Measurements from ENCODE around the gene UROC1. TPM values are rescaled to one million over a fixed set of nuclear protein-coding genes. Genes with fewer than 3 reads are reported as not detected.

Gene UROC1
- total and polyA plus RNA-seq, 2 of the 4 experiments (the other 2 are of a cell fraction), result not detected

DNA sequence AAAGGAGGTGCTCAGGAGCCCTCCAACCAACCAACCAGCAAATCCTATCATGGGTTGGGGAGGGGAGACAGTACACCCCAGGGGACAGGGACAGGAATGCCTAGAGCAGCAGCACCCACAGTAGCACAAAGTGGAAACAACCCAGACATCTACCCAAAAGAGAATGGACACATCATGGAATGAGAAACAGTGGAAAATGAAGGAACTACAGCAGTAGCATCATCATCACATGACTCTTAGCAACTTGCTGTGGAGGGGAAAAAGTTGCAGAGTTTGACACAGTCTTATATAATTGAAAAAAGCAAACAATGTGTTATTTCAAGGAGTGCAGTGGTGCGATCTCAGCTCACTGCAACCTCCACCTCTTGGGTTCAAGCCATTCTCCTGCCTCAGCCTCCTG lies 30.1 kb upstream of the UROC1 start:
- intact Hi-C loops (cut with micrococcal nuclease), result no loop called here
- CTCF ChIA-PET, result interaction anchor here (0.7 to 1.1 kb wide), 2 partner anchors 11 to 15 kb away, joined by 3 read pairs; partner anchors contain the start of gene C3orf22

More for the DNA sequence above, 30.1 kb upstream of the UROC1 start:
- H3K4me3 ChIP-seq (ENCODE audit: insufficient read depth, low read depth, low read length), result no peak overlapping the region
- H2AFZ ChIP-seq (replicated peaks; ENCODE audit: low read length, poor library complexity), result no peak overlapping the region
- H3K79me1 ChIP-seq (ENCODE audit: low read depth in 1 of 2, low read length in 2 of 2), result no peaks in the 10 kb centered on the region
- no peak for TF ChIP-seq MAFK (IDR thresholded peaks at IDR 0.05; ENCODE audit: low read depth, low read length)
- no peak for TF ChIP-seq SMC3 (IDR thresholded peaks at IDR 0.05; ENCODE audit: low read depth, low read length)
- no peak for TF ChIP-seq RCOR1 (IDR thresholded peaks at IDR 0.05; ENCODE audit: insufficient replicate concordance, low read length)
- TF ChIP-seq RAD21 (IDR thresholded peaks at IDR 0.05; ENCODE audit: low read length), result no peak
- TF ChIP-seq NFE2L2 (IDR thresholded peaks at IDR 0.05; ENCODE audit: low read depth, low read length), result no peak
- no peak for TF ChIP-seq BHLHE40 (IDR thresholded peaks at IDR 0.05; ENCODE audit: low read depth, low read length)
- no peak for TF ChIP-seq CHD1 (IDR thresholded peaks at IDR 0.05; ENCODE audit: low read depth, low read length)
- no peak for TF ChIP-seq MXI1 (IDR thresholded peaks at IDR 0.05; ENCODE audit: borderline replicate concordance, low read depth, low read length)
- TF ChIP-seq MAZ (IDR thresholded peaks at IDR 0.05; ENCODE audit: borderline replicate concordance, low read depth, low read length), result no peak
- no peak for TF ChIP-seq FOS (IDR thresholded peaks at IDR 0.05; ENCODE audit: low read depth, low read length)
- TF ChIP-seq POLR2A (IDR thresholded peaks at IDR 0.05; ENCODE audit: low read depth, low read length), result no peak
- TF ChIP-seq CEBPB (IDR thresholded peaks at IDR 0.05; ENCODE audit: low read depth, low read length), result no peak
- TF ChIP-seq, protein P1, sequence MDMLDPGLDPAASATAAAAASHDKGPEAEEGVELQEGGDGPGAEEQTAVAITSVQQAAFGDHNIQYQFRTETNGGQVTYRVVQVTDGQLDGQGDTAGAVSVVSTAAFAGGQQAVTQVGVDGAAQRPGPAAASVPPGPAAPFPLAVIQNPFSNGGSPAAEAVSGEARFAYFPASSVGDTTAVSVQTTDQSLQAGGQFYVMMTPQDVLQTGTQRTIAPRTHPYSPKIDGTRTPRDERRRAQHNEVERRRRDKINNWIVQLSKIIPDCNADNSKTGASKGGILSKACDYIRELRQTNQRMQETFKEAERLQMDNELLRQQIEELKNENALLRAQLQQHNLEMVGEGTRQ (IDR thresholded peaks at IDR 0.05; ENCODE audit: low read depth, low read length), result no peak
- TF ChIP-seq, protein P2, sequence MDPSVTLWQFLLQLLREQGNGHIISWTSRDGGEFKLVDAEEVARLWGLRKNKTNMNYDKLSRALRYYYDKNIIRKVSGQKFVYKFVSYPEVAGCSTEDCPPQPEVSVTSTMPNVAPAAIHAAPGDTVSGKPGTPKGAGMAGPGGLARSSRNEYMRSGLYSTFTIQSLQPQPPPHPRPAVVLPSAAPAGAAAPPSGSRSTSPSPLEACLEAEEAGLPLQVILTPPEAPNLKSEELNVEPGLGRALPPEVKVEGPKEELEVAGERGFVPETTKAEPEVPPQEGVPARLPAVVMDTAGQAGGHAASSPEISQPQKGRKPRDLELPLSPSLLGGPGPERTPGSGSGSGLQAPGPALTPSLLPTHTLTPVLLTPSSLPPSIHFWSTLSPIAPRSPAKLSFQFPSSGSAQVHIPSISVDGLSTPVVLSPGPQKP (IDR thresholded peaks at IDR 0.05; ENCODE audit: borderline replicate concordance, low read depth, low read length), result no peak
- TF ChIP-seq, protein P3, sequence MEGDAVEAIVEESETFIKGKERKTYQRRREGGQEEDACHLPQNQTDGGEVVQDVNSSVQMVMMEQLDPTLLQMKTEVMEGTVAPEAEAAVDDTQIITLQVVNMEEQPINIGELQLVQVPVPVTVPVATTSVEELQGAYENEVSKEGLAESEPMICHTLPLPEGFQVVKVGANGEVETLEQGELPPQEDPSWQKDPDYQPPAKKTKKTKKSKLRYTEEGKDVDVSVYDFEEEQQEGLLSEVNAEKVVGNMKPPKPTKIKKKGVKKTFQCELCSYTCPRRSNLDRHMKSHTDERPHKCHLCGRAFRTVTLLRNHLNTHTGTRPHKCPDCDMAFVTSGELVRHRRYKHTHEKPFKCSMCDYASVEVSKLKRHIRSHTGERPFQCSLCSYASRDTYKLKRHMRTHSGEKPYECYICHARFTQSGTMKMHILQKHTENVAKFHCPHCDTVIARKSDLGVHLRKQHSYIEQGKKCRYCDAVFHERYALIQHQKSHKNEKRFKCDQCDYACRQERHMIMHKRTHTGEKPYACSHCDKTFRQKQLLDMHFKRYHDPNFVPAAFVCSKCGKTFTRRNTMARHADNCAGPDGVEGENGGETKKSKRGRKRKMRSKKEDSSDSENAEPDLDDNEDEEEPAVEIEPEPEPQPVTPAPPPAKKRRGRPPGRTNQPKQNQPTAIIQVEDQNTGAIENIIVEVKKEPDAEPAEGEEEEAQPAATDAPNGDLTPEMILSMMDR (conservative IDR thresholded peaks at IDR 0.05; ENCODE audit: low read depth, low read length), result no peak
- TF ChIP-seq RFX5 (IDR thresholded peaks at IDR 0.05; ENCODE audit: low read depth, low read length), result no peak
- H2BK5ac ChIP-seq (ENCODE audit: low read depth, low read length, poor library complexity, severe bottlenecking), result no peak overlapping the region
- H3K27ac ChIP-seq (ENCODE audit: insufficient read depth, low read length), result no peak overlapping the region
- H3K36me3 ChIP-seq (ENCODE audit: control insufficient read depth, insufficient read depth, low read length), result no peaks in the 10 kb centered on the region
- H4K91ac ChIP-seq (ENCODE audit: insufficient read depth, low read depth, low read length), result no peak overlapping the region
- H2AK9ac ChIP-seq (replicated peaks; ENCODE audit: low read depth, low read length, poor library complexity), result no peak overlapping the region
- in situ Hi-C loops (cut with MboI; ENCODE audit: low sequenced_read_pairs), result no loop called here
- H3K23ac ChIP-seq (ENCODE audit: low read depth, low read length), result no peak overlapping the region
- no peak overlapping the region for H2AK5ac ChIP-seq (ENCODE audit: low read depth, low read length)
- H3K27me3 ChIP-seq (ENCODE audit: control insufficient read depth, insufficient read depth, low read length), result peaks cover 36% of the 10 kb centered on the region
- no peak overlapping the region for H2BK15ac ChIP-seq (ENCODE audit: low read depth, low read length)
- H4K5ac ChIP-seq (ENCODE audit: low read depth, low read length), result no peak overlapping the region
- no peak overlapping the region for H2BK120ac ChIP-seq (ENCODE audit: low read depth, low read length)
- no peak overlapping the region for H4K8ac ChIP-seq (ENCODE audit: low read depth in 2 of 2, low read length in 2 of 2)
- H3K4me2 ChIP-seq (ENCODE audit: low read depth, low read length), result no peak overlapping the region
- BruUV-seq (replicated peaks), result no TSS peak
- POLR2A ChIA-PET (ENCODE audit: unreplicated experiment), result no interaction called here
- no peaks in the 10 kb centered on the region for H4K20me1 ChIP-seq (ENCODE audit: insufficient read depth, low read length)
- dilution Hi-C loops (cut with HindIII; ENCODE audit: low sequenced_read_pairs, unreplicated experiment), result no loop called here
- no peak overlapping the region for H3K56ac ChIP-seq (ENCODE audit: extremely low read depth, insufficient read depth, low read length)
- H3K18ac ChIP-seq (ENCODE audit: low read depth, low read length), result no peak overlapping the region
- no peak overlapping the region for H2BK20ac ChIP-seq (ENCODE audit: low read depth, low read length)
- H3K9me3 ChIP-seq (ENCODE audit: control insufficient read depth, insufficient read depth, low read length), result no peaks in the 10 kb centered on the region
- H3K9me1 ChIP-seq (ENCODE audit: insufficient read depth, low read length), result no peaks in the 10 kb centered on the region
- DNase-seq (no peak), ATAC-seq (ENCODE audit: low read depth) (no peak)
- H3K14ac ChIP-seq (replicated peaks; ENCODE audit: low read depth, low read length), result no peak overlapping the region
- H3K4ac ChIP-seq (ENCODE audit: low read depth, low read length), result no peak overlapping the region
- H3K9ac ChIP-seq (ENCODE audit: low read depth, low read length), result no peak overlapping the region
- WGBS, 2 experiments (ENCODE audit: extremely low coverage in 2 of 2, insufficient read length in 1 of 2), result no CpG with 5 or more reads among the region's 1 CpG
- H3K4me1 ChIP-seq (ENCODE audit: control insufficient read depth, insufficient read depth, low read length), result no peaks in the 10 kb centered on the region
